ENCODE results near the gene CRYGB.

GRCh38 chr2:208112969-208113368 lies 33.0 kb downstream of the CRYGB start:
- TF ChIP-seq CTCF (IDR thresholded peaks at IDR 0.05 in 2 of 3, conservative IDR thresholded peaks at IDR 0.05 in 1 of 3; ENCODE audit: borderline replicate concordance in 1 of 3, insufficient read depth in 1 of 3, low read depth in 2 of 3, low read length in 2 of 3) (no peak), CEBPB (IDR thresholded peaks at IDR 0.05; ENCODE audit: low read depth) (no peak), MAX (IDR thresholded peaks at IDR 0.05) (no peak), SP1 (IDR thresholded peaks at IDR 0.05; ENCODE audit: low read depth) (no peak), EZH2phosphoT487 (IDR thresholded peaks at IDR 0.05; ENCODE audit: borderline replicate concordance) (no peak), POLR2A (IDR thresholded peaks at IDR 0.05; ENCODE audit: borderline replicate concordance, extremely low read depth, insufficient read depth, insufficient read length) (no peak)
